ENCODE data around the gene SLC27A2. TPM values are rescaled to one million over a fixed set of nuclear protein-coding genes. Genes with fewer than 3 reads are reported as not detected.

Gene SLC27A2
- total RNA-seq, 1 donor from 2014 or later = not detected

DNA sequence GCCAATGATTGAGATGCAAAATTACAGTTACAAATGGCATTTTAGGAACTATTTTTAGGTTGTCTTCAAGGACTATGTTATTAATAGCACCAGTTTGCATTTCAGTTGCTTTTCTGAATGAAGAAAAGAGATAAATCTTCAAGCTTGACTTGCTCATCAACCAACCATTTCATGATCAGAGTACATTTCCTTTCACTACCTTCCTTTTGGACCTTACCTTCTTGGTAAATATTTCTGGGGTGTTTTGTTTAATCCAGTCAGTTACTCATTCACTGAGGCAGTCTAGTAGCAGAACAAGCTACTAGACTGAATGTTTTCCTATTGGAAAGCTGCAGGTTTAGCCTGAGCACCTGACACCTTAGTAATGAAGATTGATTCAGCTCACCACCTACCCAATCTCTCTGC is 8.2 kb downstream of the SLC27A2 start:
- no peak for DNase-seq (ENCODE audit: low spot score)

DNA sequence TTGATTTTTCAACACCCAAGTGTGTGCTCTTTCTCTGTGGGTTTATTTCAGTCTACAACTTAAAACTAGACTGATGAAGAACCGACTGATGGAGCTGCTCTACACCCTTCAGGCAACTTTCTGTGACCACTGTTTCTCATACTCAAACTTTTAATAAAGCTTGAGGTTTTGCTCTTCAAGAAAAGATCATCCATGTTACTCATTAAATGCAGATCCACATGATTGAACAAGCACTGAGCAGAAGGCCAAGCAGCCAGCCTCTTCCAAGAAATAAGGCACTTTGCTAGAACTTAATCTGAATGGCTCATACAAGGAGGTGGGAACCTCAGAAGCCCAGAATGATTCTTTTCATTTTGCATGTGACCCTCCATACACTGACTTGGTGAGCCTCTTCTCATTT is 8.7 kb downstream of the SLC27A2 start:
- DNase-seq (ENCODE audit: low spot score) = no peak

DNA sequence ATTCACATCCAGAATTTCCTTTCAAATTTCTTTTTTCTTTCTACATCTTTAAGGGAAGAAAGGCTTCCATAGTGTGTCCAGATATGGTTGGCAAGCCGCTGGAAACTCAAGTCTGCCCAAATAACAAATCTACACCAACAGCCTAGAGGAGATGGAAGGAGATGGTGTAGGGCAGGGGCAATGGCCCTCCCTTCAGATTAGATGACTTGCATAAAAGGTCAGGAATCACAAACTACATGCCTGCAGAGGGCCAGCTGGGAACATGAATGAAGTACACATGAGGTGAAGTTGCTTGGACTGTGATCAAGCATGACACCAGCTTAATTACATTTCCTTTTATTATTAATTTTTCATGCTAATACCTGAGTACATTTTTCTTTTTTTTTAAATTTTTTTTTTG is 10.2 kb downstream of the SLC27A2 start:
- no peak for DNase-seq (ENCODE audit: low spot score)

DNA sequence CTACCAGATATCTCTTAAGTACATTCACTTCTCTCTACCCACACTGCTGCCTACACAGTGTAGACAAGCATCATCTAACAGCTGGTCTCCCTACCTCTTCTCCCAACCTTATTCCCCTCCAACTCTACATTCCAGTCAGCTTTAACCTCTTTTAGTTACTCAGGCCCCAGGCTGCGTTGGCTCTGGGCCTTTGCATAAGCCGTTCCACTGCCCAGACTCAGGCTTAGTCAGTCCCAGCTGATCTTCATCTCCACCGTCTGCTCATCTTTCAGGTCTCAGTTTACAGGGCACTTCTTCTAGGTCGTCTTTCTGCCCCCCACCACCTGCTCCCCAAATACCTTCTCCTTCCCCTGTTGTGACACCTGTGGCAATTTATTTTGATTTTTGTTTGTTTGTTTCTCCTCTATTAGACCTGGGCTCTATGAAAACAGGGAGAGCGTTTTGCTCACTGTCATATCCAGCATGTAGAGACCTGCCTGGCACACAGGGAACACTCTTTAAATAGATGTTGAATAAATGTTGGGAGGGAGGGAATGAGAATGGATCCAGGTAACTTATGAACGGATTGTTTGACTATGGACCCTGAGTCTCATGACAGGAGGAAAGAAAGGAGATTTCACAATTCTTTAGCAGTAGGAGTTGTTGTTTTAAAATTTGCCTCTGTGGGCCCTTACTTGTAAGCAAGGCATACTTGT is 11.1 kb downstream of the SLC27A2 start:
- DNase-seq (ENCODE audit: low spot score) = no peak

DNA sequence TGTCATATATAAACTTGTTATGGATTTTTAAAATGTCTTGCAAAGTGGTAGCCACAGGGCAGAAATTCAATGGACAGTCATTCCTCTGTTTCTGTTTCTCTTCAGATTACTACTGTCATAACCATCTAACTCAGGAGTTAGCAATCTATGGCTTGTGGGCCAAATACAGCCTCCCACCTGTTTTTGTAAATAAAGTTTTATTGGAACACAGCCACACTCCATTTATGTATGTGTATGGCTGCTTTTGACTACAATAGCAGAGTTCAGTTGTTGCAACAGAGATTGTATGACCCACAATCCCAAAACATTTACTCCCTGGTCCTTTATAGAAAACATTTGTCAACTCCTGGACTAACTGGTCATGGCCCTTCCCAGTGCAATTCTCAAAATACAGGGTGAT is 20.0 kb downstream of the SLC27A2 start:
- DNase-seq (ENCODE audit: low spot score) = no peak

DNA sequence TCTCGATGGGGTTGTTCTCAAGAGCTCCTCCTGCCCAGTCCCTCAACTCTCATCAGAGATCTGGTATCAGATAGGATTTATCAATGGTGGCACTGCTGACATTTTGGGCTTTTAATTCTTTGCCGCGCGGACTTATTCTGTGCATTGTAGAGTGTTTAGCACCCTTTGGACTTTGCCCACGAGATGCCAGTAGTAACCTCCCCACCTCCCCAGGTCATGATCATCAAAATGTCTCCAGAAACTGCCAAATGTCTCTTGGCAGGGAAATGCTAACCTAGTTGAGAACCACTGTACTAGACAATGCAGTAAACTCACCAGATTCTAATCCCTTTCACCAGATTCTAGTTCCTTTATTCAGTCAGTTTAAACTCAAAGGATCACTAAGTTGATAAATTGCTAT is 24.0 kb downstream of the SLC27A2 start:
- DNase-seq (ENCODE audit: low spot score) = no peak

DNA sequence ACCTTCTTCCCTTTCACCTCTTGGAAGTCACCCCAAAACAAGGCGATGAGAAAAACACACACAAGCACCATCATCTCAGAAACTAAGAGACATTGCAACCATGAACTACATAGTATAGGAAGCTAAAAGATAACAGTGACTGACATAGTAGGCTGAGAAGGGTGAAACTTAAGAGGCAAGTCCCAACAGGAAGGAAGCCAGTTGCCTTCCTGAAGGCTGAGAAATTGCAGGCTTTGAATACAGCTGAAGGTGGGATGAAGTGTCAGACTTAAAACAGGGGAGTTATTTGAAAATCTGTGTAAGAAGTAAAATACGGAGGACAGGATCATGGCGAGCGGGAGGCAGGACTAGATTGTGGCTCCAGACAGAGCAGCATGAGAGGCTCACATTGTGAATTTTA is 27.8 kb downstream of the SLC27A2 start:
- peak; percentile 70 for DNase-seq (ENCODE audit: low spot score)

DNA sequence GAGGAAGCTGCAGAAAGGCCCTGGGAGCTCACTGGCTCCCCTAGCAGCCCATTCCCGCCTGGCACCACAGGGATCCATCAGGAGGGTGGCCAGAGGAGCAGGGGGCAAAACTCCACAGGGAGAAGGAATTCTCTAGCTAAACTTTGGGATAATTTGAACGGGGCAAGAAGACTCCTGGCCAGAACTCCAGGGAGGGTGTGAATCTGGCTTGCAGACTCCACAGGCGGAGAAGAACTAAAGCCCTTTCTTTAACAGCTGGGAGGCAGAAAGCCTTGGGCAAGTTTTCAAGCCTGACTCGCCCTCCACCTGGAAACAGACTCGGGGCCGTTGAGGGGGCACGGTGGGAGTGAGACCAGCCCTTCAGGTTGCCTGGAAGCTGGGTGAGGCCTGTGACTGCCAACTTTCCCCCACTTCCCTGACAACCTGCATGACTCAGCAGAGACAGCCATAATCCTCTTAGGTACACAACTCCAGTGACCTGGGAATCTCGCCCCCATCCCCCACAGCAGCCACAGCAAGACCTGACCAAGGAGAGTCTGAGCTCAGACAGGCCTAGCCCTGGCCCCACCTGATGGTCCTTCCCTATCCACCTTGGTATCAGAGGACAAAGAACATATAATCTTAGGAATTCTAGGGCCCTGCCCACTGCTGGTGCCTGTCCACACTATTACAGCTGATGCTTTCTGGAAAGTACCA is 28.6 kb downstream of the SLC27A2 start:
- DNase-seq (ENCODE audit: low spot score) = no peak

DNA sequence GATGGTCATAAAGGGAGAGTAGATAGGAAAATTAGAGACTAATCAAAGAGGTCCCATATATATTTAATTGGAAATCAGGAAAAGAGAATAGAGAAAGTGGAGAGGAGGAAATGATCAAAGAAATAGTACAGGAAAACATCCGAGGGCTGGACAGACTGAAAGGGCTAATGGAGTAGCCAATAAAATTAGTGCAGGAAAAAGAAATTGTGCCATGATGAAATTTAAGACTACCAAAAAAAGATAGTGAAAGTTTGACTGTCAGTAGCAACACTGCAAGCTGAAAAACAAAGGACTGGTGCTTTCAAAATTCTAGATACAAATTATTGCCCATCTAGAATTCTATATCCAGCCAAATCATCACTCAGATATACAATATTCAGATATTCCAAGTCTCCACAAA is 36.3 kb downstream of the SLC27A2 start:
- no peak for DNase-seq (ENCODE audit: low spot score)

DNA sequence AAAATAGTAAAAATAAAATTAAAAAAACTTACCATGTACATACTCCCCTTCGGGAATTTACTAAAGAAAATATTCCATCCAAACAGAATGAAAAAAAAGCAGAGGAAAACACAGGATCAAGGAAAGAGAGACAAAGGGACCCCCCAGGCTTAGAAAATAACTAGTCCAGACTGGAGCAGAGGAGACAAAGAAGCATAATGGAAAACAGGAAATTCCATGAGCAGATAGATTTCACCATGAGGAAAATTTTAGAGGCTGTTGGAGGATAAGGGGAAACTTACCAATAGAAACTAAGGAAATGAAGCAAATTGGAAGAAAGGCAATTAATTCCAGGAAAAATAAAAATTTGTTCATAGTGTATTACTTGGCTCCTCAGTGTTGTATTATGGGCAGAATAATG is 36.7 kb downstream of the SLC27A2 start:
- no peak for DNase-seq (ENCODE audit: low spot score)

DNA sequence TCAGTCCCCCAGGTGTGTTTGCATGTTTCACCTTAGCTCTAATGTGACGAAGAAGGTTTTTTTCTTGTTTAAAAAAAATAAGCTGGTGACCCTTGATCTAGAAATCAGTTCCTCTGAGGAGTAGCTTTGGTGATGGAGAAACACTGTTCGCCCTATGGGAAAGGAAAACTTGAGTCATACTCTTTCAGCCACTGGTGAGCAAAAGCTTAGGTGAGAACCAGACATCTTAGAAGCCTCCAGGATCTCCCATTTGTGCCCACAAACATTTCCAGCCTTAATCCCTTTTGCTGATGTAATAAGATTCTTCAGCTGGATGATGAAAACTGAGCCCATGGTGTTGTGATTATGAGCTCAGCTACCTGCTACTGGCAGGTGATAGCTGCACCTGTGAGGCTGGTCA is 37.8 kb downstream of the SLC27A2 start:
- DNase-seq (ENCODE audit: low spot score) = no peak

DNA sequence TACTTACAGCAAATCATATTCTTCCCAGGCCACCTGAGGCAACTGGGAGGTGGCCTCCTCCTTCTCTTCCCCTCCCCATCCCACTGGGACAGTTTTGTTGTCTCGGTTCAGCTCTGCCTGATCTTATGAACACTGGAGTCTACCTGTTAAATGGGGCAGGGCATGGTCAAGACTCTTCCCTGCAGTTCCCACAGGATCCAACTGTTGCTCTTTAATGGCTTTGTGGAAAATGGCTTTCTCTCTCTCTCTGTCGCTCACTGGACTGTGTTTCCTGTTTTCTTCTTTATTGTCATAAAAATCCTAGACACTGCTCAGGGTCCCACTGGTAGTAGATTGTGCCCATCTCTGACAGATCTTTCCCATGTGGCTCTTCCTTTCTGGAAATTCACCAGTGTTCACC is 40.2 kb downstream of the SLC27A2 start:
- DNase-seq (ENCODE audit: low spot score) = no peak

DNA sequence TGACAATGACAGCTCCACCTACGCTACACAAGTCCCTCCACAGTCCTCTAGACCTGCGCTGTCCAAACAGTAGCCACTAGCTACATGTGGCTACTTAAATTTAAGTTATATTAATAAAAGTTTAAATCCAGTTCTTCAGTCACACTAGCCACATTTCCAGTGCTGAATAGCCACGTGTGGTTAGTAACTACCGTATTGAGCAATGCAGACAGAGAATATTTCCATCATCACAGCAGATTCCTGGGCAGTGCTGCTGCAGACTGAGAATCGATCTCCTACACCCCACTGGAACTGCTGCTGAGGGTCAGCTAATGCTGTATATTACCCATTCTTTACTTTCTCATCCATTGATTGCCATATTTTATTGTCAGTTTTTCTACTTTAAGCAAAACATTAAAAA is 42.6 kb downstream of the SLC27A2 start:
- no peak for DNase-seq (ENCODE audit: low spot score)

DNA sequence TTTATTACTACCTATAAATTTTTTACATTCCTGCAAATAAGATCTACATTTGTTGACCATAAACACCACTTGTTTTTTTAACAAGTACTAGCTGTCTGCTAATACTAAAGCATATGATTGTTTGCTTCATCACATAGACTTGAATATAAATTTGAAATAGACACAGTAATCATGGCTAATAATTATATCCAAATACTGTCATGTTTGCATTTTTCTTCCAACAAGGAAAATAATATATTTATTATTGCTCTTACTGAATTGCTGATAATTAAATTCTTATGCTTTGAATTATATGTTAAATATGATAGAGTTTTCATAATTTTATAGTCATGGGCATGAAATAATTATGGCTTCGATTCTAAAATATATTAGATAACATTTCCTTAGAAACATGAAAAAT is 43.1 kb downstream of the SLC27A2 start:
- no peak for DNase-seq (ENCODE audit: low spot score)

DNA sequence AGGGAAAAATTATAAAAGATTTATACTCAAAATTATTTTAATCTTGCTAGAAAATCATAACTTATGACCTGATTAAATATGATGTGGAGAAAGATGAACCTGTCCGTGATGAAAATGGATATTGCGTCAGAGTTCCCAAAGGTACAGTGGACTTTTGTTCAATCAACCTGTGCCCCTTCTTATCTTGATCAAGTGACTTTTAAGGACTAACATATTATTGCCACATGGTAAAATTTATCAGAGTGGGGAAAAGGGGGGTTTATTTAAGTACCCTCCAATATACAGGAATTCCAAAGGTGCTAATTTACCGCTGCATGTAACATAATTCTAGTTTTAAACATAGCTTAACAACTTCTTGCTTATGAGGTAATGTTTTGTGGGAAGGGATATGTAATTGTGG is 43.9 kb downstream of the SLC27A2 start:
- no peak for DNase-seq (ENCODE audit: low spot score)

DNA sequence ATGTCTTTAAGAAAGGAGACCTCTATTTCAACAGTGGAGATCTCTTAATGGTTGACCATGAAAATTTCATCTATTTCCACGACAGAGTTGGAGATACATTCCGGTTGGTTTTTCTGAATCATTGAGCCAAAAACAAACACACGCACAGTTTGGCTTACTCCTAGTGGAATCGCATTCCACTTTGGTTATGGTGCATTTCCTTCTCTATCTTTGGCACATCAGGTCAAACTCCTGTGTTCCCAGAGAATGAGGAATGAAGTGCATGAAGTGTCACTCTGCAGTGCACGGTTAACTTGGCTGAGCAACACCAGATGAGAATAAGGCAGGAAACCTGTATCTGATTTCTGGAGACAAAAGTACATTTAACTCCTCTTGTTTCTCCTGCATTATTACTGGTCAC is 45.1 kb downstream of the SLC27A2 start:
- no peak for DNase-seq (ENCODE audit: low spot score)

DNA sequence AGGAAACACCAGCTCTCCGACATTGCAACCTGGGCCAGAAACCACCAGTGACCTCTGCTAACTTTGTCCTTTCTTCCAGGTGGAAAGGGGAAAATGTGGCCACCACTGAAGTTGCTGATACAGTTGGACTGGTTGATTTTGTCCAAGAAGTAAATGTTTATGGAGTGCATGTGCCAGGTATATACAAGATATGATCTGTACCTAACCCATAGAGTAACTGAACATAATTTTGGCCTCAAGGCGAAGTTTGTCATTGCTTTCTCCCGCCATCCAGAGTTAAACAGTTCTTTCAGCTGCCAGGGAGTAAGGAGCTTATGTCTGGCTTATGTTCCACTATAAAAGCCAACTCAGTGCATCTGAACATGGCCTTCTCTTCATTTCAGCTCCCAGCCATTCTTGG is 46.9 kb downstream of the SLC27A2 start:
- DNase-seq (ENCODE audit: low spot score) = peak; percentile 7

DNA sequence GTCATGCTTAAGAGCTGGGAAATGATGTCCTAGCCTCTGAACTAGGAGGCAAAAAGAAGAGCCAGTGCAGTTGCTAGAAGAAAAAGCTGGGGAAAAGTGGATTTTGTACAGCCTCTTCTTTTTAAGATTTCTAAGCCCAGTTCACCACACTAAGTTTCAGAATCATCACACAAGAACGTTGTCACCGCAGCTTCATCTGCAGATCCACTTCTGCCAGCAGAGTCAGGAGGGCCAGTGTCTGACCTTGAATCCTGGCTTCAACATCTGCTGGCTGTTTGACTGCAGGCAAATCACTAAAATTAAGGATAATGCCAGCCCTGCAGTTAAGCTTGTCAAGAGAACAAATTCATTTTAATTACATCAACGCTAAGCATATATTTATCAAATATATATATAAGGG is 47.3 kb downstream of the SLC27A2 start:
- no peak for DNase-seq (ENCODE audit: low spot score)

DNA sequence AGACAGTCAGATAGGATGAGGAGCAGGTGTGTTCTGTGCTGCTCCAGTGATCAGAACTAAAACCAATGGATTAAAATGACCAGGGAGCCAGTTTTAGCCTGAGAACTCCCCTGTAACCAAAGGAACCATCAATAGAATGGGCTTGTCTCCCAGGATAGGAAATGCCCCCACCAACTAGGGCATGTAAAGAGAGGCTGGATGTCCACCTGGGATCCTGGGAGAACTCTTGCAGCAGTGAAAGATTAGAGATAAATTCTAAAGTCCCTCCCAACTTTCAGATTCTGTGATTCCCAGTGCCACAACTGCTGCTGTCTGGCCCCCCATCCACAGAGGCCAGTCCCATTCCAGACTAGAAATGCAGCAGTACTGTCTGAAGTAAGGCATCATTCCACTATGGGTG is 49.8 kb downstream of the SLC27A2 start:
- DNase-seq (ENCODE audit: low spot score) = no peak

DNA sequence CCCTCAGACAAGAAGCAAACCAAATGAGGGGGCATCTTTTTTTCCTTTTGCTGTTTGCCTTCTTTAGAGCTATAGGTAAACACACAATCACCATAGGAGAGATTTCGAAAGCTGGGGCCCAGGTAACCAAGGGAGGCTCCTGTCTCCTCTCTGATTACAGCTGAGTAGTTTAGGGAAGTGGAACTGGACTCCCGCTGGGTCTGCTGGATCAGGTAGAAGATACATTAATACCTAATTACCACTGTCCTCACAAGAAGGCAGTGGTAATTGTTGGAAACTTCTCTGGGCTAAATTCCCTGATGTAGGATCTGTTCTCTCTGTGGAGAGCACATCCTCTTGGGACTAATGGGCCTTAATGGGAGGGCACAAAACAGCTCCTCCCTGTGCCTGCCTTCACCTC is 50.8 kb downstream of the SLC27A2 start:
- no peak for DNase-seq (ENCODE audit: low spot score)

DNA sequence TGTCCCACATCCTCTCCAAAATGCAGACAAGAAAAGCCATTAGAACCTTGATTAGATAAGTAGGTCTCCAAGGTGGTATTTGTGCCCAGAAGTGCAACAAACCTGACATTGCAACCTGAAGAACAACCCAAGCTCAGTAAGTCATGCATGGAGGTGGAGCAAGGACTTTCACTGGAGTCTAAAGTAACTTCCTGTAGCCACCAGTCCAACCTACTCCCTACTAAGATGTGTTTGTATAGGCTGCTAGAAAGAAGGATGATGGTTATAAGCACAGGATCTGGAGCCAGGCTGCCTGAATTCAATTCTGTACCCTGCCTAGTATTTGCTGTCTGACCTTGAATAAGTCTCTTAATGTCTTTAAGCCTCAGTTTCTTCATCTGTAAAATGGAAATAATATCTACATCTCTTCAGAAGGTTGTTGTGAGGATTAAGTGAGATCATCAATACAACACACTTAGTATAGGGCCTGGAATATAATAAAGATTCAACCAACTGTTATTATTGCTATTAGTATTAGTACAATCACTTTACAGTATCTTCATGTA is 51.3 kb downstream of the SLC27A2 start:
- no peak for DNase-seq (ENCODE audit: low spot score)

DNA sequence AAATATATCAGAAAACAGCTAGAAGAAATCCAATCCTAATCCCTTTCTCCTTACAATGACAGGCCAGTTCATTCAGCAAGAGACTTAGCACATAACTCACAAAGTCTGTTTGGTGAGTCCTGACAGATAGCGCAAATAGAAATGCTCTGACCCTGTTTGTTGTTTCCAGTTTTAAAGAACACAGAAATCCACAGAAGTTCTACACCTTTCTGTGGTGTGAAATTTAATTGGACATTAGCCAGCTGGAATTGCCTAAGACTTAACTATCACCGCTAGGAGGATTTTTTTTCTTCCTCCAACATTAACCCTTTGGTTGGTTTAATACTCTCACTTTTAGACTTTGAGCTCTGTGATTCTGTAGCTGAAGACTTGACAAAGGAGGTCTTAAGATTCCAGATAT is 52.8 kb downstream of the SLC27A2 start:
- DNase-seq (ENCODE audit: low spot score) = no peak

DNA sequence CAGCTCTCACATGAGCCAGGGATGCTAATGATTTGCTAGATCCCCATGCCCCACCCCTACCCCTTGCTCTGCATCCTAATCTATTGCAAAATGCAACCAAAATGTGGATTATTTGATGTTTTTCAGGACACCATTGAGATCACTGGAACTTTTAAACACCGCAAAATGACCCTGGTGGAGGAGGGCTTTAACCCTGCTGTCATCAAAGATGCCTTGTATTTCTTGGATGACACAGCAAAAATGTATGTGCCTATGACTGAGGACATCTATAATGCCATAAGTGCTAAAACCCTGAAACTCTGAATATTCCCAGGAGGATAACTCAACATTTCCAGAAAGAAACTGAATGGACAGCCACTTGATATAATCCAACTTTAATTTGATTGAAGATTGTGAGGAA is 53.8 kb downstream of the SLC27A2 start:
- DNase-seq (ENCODE audit: low spot score) = no peak
